Measurements from ENCODE around the gene SGPL1. TPM values are rescaled to one million over a fixed set of nuclear protein-coding genes. Genes with fewer than 3 reads are reported as not detected.
A peak's percentile ranks its signal among the peaks of the same experiment; 100 is the strongest.

SGPL1 gene
- polyA plus RNA-seq, 1 experiment = 16.6 TPM

- peak; percentile 41 for DNase-seq (ENCODE audit: low read depth)
- no peak for TF ChIP-seq CTCF (IDR thresholded peaks at IDR 0.05; ENCODE audit: insufficient read depth, low read depth, low read length)
- no peaks in the 10 kb centered on the region for H3K27me3 ChIP-seq (ENCODE audit: control insufficient read depth, insufficient read depth, low read length)
- H3K4me3 ChIP-seq (ENCODE audit: low read depth, low read length) = no peak overlapping the region
- H3K36me3 ChIP-seq (ENCODE audit: control insufficient read depth, insufficient read depth, low read length) = peaks cover 6% of the 10 kb centered on the region
- ChIA-PET CTCF (interaction anchor here (1.0 kb wide), 1 partner anchor 293 kb away, joined by 3 read pairs; no protein-coding TSS in a partner anchor), POLR2A (interaction anchor here (0.6 to 0.9 kb wide), 2 partner anchors 14 to 382 kb away, joined by 3 read pairs; no protein-coding TSS in a partner anchor)
These were observed 33.9 kb downstream of the SGPL1 start for GRCh38 chr10:70849582-70850016.

- Histone ChIP-seq H3K27me3 (ENCODE audit: control insufficient read depth, insufficient read depth, low read length) (no peaks in the 10 kb centered on the region), H3K36me3 (ENCODE audit: control insufficient read depth, insufficient read depth, low read length) (peaks cover 6% of the 10 kb centered on the region), H3K4me3 (ENCODE audit: low read depth, low read length) (no peak overlapping the region)
- no peak for DNase-seq (ENCODE audit: low read depth)
- POLR2A ChIA-PET = interaction anchor here (0.9 kb wide), 1 partner anchor 14 kb away, joined by 3 read pairs; no protein-coding TSS in a partner anchor
- no peak for TF ChIP-seq CTCF (IDR thresholded peaks at IDR 0.05; ENCODE audit: insufficient read depth, low read depth, low read length)
- CTCF ChIA-PET = interaction anchor here (1.0 kb wide), 2 partner anchors 34 to 294 kb away, joined by 3 read pairs; partner anchors contain the start of gene SGPL1
These were observed 34.3 kb downstream of the SGPL1 start for GRCh38 chr10:70850097-70850496.

GRCh38 chr10:70851597-70852475, 36.1 kb downstream of the SGPL1 start:
- CTCF ChIA-PET = interaction anchor here (1.4 kb wide), 1 partner anchor 13 kb away, joined by 3 read pairs; no protein-coding TSS in a partner anchor
- no peak for DNase-seq (ENCODE audit: low read depth)
- POLR2A ChIA-PET = no interaction called here
- Histone ChIP-seq H3K36me3 (ENCODE audit: control insufficient read depth, insufficient read depth, low read length) (peaks cover 6% of the 10 kb centered on the region), H3K27me3 (ENCODE audit: control insufficient read depth, insufficient read depth, low read length) (no peaks in the 10 kb centered on the region), H3K4me3 (ENCODE audit: low read depth, low read length) (no peak overlapping the region)
- TF ChIP-seq CTCF (IDR thresholded peaks at IDR 0.05; ENCODE audit: insufficient read depth, low read depth, low read length) = no peak

GRCh38 chr10:70853038-70853437, 37.3 kb downstream of the SGPL1 start:
- H3K36me3 ChIP-seq (ENCODE audit: control insufficient read depth, insufficient read depth, low read length) = peaks cover 7% of the 10 kb centered on the region
- CTCF ChIA-PET = interaction anchor here (1.1 kb wide), 1 partner anchor 37 kb away, joined by 3 read pairs; no protein-coding TSS in a partner anchor
- POLR2A ChIA-PET = no interaction called here
- TF ChIP-seq CTCF (IDR thresholded peaks at IDR 0.05; ENCODE audit: insufficient read depth, low read depth, low read length) = no peak
- H3K4me3 ChIP-seq (ENCODE audit: low read depth, low read length) = no peak overlapping the region
- no peak for DNase-seq (ENCODE audit: low read depth)
- no peaks in the 10 kb centered on the region for H3K27me3 ChIP-seq (ENCODE audit: control insufficient read depth, insufficient read depth, low read length)

GRCh38 chr10:70853457-70853856, 37.7 kb downstream of the SGPL1 start:
- no peaks in the 10 kb centered on the region for H3K27me3 ChIP-seq (ENCODE audit: control insufficient read depth, insufficient read depth, low read length)
- TF ChIP-seq CTCF (IDR thresholded peaks at IDR 0.05; ENCODE audit: insufficient read depth, low read depth, low read length) = no peak
- ChIA-PET POLR2A (no interaction called here), CTCF (interaction anchor here (1.1 kb wide), 1 partner anchor 37 kb away, joined by 3 read pairs; no protein-coding TSS in a partner anchor)
- DNase-seq (ENCODE audit: low read depth) = no peak
- H3K36me3 ChIP-seq (ENCODE audit: control insufficient read depth, insufficient read depth, low read length) = peaks cover 7% of the 10 kb centered on the region
- H3K4me3 ChIP-seq (ENCODE audit: low read depth, low read length) = no peak overlapping the region

All from BJ (cell line).